NCI-H187 treated with DMSO at 0.1 percent for 48 hours (cell line): ENCODE data around the gene NR5A1.

ENCODE experiments used
- DNase-seq: peaks from one replicate; lab custom pipeline; 2025; lab: John Stamatoyannopoulos, UW

NR5A1 gene

DNA sequence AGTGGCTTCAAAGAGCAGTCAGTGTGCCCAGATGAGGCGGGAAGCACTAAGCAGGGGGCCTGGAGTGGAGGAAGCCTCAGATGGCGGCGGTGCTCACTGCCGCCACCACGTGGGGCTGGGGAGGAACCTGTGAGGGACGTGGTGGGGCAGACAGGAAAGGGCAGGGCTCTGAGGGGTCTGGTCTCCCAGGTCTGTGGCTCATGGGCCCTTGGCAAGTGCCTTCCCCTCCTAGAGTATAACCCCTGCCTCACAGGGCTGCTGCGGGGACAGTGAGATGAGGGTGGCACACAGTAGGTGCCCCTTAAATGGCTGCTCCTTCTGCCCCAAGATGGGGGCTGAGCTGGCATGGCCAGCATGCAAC lies 26.6 kb downstream of the NR5A1 start:
- DNase-seq: no peak

DNA sequence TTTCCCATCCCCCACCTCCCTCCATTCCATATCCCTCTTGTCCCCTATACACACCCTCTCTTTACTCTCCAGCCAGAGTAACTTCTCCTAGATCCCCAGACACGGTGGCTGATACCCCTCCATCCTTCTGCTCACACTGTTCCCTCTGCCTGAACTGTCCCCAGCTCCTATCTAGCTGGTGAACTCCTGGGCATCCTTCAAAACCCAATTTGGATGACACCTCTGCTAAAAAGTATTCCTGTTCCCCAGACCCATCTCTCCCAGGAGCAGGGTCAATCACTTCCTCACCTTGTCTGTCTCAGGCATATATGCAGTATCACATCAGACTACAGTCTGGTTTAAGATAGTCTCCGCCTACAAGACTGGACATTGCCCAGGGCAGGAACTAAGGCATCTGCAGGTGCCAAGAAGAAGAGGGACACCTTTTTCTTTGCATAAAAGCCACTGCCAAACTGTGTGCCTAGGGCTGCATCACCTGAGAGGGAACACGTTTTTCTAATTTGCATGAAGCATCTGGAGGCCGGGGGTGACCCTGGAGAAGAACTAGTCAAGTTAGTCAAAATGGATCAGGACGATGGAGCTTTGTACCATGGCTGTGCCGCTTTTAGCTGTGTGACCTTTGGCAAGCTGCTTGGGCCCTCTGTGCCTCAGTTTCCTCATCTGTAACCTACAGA lies 27.1 kb downstream of the NR5A1 start:
- DNase-seq: no peak

- DNase-seq: no peak
Observed at GRCh38 chr9:124479371-124479770, 27.8 kb downstream of the NR5A1 start.

DNA sequence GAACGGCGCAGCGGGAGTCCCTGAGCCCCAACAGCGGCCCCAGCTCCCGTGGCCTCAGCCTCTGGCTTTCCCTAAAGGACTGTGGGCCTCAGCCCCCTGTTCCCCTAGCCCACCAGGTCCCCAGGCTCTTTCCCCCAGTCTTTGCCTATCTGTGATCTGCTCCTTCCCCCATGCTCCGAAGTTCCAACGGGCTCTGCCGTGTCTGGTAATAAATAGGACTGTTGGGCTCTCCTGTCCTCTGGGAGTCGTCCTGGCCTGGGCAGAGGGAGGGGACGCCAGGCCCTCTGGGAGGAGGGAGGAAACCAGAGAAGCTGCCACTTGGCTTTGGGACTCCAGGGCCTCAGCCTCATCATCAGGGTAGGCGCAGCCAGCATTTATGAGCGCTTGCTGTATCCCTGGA lies 28.8 kb downstream of the NR5A1 start:
- DNase-seq: no peak

DNA sequence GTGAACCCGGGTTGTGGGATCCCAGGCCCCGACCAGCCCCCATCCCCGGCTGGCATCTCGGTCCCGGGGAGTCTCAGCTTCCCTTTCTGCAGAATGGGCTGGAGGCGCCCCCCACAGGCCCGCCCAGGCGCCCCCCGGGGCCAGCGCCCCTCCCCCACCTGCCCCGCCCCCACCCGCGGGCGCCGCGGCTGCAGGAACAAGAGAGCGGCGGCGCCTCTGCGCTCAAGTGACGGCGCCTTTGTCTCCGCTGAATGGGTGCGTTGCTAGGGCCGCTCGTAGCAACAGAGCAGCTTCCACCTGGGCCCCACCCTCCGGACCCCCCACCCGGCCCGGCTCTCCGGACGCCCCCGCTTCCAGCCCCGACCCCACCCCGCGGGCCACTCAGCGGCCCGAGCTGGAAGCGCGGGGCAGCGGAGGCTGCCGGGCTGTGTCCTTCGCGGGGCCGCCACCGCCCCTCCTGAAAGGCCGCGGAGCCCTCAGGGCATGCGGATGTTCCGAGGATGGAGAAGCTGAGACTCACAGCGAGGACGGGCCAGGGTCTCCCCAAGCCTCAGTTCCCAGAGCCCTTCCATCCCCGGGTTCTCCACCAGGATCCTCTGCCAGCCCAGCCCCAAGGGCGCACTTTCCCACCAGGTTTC lies 29.4 kb downstream of the NR5A1 start:
- DNase-seq: no peak

- DNase-seq: no peak
Observed at GRCh38 chr9:124477211-124477647, 30.0 kb downstream of the NR5A1 start.

DNA sequence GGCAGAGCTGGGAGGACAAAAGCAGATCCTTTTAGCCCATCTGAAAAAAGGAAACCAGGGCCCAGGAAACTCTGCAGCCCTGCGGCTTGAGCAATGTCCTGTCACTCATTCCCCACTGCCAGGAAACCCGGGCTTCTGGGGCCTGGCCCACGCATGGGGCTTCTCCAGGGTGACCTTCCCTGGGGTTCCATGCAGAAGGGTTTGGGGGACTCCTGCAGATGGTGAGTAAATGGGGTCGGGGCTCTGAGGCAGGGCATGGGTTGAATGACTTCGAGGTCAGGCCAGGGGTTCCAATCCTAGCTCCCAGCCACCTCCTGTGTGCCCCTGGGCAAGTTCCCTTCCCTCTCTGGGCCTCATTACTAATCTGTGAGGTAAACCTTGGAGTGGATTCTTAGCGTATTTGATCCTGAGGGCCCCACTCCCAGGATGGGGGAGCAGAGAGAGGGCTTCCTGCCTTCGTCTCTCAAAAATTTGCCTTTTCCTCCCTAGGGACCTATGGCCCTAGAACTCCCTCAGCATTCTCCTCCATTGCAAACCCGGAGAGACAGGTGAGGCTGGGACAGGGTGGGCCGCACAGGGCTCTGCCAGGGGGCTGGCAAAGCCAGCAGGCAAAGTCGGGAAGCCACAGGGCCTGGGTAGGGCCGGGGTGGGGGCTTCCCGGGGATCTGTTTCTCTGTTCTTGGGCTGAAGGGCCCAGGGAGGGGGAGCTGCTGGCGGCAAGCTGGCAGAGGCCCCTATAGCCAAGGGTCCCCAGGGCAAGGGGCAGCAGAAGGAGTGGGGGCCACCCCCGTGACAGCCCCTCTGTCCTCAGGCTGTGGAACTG lies 31.1 kb downstream of the NR5A1 start:
- DNase-seq: no peak

DNA sequence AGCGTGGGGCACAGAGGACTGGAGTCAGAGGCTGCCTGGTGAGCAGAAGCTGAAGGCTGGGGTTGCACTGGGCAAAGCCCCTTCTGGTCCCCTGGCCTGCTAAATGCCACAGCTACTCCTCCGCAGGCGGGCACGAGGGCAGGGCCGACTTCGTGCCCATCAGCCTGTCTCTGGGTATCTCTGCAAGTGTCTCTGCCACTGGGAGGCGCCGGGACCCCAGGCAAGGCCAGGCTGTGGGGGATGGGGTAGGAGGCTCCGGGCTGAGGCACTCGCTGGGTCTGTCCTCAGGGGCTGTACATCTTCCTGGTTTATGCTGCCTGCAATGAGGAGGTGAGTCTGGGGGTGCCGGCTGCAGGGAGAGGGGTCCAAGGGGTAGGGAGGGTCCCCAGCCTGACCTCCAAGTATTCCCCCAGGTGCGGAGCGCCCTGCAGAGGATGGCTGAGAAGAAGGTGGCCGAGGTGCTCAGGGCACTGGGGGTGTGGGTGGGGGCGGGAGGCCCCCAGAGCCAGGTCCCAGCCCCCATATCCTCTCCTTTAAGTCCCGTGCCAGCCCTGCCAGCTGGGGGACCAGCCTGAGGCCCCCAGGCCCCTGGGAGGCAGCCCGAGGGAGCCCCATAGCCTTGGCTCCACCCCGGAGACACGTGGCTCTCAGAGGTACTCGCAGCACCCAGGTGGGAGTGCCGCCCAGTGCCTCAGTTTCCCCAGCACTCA lies 31.9 kb downstream of the NR5A1 start:
- DNase-seq: no peak

DNA sequence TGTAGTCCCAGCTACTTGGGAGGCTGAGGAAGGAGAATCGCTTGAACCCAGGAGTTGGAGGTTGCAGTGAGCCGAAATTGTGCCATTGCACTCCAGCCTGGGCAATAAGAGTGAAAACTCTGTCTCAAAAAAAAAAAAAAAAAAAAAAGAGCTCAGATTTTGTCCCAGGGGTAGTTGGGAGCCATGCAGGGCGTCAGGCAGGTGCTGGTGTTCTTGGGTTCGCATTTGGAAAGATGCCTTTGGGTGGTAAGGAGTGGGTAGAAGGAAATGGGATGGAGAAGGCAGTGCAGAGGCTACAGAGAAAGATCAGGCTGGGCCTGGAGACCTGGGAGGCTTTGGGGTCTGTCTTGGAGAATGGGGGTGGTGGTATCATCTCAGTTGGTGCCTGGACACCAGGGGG lies 33.0 kb downstream of the NR5A1 start:
- DNase-seq: no peak

GRCh38 chr9:124473310-124473709 lies 33.9 kb downstream of the NR5A1 start:
- DNase-seq: no peak

DNA sequence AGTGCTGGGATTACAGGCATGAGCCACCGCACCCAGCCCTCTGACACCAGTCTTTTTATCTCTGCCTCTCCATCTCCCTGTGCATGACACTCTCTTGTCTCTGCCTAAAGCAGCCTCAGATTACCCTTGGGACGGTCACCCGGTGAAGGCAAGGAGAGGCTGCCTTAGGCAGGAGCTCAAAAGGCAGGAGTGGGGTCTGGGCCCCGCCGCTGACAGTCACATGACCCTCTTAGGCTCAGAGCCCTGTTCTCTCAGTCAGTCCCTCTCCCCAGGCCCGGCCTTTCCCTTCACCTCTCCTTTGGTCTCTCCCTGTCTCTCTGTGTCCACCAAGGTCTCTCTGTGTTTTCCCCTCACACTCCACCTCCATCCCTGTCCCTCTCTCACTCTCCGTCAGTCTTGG lies 34.4 kb downstream of the NR5A1 start:
- DNase-seq: no peak

- DNase-seq: no peak
Observed at GRCh38 chr9:124471761-124472160, 35.4 kb downstream of the NR5A1 start.

DNA sequence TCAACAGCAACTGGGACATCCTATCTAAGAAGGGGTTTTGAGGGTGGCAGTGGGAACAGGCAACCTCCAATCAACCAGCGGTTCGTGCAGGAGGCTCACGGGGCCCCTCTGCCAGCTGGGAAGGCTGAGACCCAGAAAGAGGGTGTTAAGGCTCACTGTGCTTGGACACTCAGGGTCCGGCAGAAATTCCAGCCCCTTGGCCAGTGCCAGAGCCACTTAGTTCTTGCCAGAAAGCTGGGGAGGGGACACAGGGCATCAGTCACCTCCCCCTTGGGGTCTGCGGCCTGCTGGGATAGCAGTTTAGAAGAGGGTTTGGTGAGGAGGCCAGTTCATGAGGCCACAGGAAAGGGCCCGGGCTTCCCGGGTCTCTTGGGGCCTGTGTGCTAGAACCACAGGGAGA lies 36.5 kb downstream of the NR5A1 start:
- no peak for DNase-seq

GRCh38 chr9:124470306-124470705 lies 36.9 kb downstream of the NR5A1 start:
- DNase-seq: no peak

DNA sequence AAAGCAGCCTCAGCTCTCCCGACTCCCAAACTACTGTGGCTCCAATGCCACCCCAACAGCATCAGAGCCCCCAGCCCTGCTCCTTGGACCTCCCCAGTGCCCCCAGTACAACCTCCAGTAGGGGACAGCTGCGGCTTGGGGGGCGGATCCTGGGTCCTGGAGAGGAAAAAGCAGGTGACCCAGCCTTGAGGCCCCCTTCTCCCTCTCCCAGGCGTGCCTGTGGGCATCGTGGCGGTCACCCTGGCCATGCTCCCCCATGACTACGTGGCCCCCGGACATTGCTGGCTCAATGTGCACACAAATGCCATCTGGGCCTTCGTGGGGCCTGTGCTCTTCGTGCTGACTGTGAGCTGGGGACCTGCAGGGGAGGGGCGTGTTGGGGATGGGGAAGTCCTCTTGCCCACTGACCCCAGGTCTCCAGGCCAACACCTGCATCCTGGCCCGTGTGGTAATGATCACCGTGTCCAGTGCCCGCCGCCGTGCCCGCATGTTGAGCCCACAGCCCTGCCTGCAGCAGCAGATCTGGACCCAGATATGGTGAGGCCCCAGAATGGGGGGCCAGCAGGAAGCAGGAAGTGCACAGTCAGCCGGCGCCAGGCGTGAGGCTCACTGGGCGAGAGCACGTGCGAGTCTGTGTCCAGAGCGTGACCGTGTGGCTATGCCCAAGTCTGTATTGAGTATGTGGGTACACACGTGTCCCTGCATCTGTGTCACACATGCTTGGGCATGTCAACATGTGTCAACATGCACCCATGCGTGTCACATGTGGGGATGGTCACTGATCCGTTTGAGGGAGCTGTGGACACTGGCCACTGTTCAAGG lies 38.0 kb downstream of the NR5A1 start:
- DNase-seq: no peak

DNA sequence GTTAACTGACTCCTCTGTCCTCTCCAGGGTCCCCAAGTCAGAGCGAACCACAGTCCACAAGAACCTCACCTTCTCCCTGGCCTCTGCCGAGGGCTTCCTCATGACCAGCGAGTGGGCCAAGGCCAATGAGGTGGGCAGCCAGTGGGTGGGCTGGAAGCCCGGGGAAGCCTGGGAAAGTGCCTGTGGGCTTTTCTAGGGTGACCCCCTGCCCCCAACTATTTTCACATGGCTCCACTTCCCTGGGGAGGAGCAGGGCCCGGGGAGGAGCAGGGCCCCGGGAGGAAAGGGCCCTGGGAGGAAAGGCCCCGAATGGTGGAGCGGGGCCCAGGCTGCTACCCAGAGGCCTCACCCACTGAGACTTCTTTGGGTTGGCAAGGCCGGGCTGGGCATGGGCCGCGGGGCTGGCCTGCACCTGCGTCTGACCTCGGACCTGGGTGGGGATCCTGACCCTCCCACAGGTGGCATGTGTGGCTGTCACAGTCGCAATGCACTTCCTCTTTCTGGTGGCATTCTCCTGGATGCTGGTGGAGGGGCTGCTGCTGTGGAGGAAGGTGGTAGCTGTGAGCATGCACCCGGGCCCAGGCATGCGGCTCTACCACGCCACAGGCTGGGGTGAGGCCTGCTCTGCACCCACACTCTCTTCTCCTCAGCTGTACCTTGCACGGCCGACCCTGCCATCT lies 39.0 kb downstream of the NR5A1 start:
- DNase-seq: no peak

DNA sequence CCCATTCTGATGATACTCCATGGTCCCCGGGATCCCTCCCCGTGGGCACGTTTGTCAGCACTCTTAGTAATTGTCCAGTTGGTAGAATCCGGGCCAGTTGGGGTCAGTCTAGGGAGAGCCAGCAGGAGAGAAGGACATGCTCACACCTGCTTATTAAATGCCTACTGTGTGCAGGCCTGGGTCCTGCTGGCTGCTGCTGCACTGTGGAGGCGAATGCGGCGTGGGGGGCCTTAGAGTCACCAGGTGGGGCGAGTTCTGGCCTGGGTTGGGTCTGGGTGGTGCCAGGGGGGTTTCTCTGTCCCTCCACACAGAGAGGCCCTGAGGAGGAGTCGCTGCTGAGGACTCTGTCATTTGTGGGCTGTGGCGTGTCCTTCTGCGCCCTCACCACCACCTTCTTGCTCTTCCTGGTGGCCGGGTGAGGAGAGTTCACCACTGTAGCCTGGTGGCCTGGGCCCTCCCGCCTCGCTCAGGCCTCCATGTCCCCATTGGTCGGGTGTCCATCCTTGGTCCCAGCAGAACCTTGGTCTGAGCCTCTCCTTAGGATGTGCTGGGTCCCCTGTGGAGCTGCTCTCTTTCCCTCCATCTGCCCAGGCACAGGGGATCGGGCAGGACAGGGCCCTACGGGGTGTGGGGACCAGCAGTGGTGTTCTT lies 39.7 kb downstream of the NR5A1 start:
- no peak for DNase-seq

DNA sequence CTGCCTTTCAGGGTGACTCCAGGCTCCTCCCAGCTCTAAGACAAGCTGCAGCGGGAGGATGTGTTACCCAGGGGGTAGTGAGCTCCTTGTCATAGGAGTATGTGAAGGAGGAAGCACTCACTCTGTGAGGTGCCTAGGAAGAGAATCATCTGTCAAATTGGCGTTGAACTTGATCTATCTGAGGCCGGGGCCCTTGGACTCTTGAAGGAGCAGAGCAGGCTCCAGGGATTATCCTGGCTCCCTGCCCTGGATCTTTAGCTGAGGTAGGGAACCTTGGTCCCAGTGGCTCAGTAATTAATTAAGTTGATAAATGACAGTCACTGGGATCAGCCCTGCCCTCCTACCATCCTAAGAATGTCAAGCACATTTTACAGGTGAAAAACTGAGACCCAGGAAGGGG lies 41.5 kb downstream of the NR5A1 start:
- no peak for DNase-seq

DNA sequence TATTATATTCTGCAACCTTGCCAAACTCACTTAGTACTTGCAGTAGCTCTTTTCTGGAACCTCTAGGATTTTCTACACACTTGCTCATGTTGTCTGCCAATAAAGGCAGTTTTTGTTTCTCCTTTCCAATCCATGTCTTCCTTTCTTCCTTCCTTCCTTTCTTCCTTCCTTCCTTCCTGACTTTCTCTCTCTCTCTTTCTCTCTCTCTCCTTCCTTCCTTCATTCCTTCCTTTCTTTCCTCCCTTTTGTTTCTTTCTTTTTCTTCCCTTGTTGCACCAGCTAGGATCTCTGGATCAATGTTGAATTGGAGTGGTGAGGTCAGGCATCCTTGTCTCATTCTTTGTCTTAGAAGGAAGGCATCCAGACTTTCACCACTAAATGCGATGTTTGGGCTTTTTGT lies 44.5 kb downstream of the NR5A1 start:
- no peak for DNase-seq

DNA sequence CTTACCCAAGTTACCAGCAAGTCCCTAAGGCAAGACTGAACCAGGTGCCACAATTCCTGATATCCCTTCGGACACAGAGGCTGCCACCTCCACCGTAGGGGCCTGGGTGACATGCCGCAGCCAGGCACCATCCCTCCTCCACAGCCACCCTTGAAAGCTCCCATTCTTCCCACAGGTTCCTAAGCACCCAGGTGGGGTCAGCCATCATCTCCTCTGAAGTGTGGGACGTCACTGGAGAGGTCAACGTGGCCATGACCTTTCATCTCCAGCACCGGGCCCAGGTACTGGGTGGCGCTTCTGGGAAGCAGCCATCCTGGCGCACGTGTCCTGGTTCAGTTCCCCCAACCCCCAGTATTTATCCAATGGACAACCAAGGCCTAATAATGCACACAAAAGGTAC lies 48.8 kb downstream of the NR5A1 start:
- no peak for DNase-seq
